ENCODE measurements around the gene GSS. TPM values are rescaled to one million over a fixed set of nuclear protein-coding genes. Genes with fewer than 3 reads are reported as not detected.

Gene GSS
- polyA plus RNA-seq, 3 donors: 30.4 to 52.9 (median 34.0) TPM

DNA sequence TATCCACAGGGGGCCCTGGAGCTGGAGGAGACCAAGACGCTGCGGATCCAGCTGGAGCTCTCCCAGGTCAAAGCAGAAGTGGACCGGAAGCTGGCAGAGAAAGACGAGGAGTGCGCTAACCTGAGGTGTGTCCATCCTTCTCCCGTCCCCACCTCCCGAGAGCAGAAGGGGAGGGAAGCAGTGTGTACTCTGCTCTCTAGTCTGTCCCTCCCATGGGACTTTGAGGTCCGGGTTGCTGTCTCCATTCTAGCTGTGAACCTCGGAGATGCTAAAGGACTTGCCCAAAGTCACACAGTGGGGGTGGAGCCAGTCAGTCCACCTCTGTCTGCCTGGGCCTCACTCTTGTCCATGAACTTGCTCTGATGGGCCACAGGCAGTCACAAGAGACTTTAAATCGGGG lies 44.2 kb upstream of the GSS start:
- H3K9me3 ChIP-seq (replicated peaks in 1 of 2; ENCODE audit: control insufficient read depth in 1 of 2, insufficient read depth in 1 of 2, low read length in 2 of 2): no peaks in the 10 kb centered on the region
- H3K27ac ChIP-seq (ENCODE audit: low read depth in 1 of 2, low read length in 2 of 2): no peak overlapping the region
- H3K9ac ChIP-seq (ENCODE audit: insufficient read depth, low read length, poor library complexity, severe bottlenecking): no peak overlapping the region
- TF ChIP-seq, protein P1, sequence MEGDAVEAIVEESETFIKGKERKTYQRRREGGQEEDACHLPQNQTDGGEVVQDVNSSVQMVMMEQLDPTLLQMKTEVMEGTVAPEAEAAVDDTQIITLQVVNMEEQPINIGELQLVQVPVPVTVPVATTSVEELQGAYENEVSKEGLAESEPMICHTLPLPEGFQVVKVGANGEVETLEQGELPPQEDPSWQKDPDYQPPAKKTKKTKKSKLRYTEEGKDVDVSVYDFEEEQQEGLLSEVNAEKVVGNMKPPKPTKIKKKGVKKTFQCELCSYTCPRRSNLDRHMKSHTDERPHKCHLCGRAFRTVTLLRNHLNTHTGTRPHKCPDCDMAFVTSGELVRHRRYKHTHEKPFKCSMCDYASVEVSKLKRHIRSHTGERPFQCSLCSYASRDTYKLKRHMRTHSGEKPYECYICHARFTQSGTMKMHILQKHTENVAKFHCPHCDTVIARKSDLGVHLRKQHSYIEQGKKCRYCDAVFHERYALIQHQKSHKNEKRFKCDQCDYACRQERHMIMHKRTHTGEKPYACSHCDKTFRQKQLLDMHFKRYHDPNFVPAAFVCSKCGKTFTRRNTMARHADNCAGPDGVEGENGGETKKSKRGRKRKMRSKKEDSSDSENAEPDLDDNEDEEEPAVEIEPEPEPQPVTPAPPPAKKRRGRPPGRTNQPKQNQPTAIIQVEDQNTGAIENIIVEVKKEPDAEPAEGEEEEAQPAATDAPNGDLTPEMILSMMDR (IDR thresholded peaks at IDR 0.05): no peak
- H3K4me3 ChIP-seq (replicated peaks in 1 of 3; ENCODE audit: low read depth in 2 of 3, low read length in 3 of 3): no peak overlapping the region
- H3K27me3 ChIP-seq (ENCODE audit: control insufficient read depth in 2 of 2, insufficient read depth in 2 of 2, low read length in 2 of 2): no peaks in the 10 kb centered on the region
- H3K79me2 ChIP-seq (ENCODE audit: insufficient read depth, low read length): no peaks in the 10 kb centered on the region
- H3K36me3 ChIP-seq (replicated peaks in 1 of 2; ENCODE audit: control insufficient read depth in 1 of 2, insufficient read depth in 2 of 2, low read length in 2 of 2): peaks cover 90 to 98% of the 10 kb centered on the region in 2 donors
- peaks cover 0 to 5% (median 0%) of the 10 kb centered on the region in 3 donors for H3K27me3 Mint-ChIP-seq (ENCODE audit: low read depth in 3 of 3)
- 91% methylated on average over 9 of the region's 10 CpGs for WGBS (ENCODE audit: insufficient coverage)
- H3K36me3 Mint-ChIP-seq: peaks cover 87 to 97% of the 10 kb centered on the region in 2 donors
- H3K9me3 Mint-ChIP-seq: peaks cover 0 to 2% (median 0%) of the 10 kb centered on the region in 7 donors
- no peaks in the 10 kb centered on the region for H3K4me1 Mint-ChIP-seq
- intact Hi-C loops (cut with micrococcal nuclease): no loop called here
- H3K4me2 ChIP-seq (replicated peaks; ENCODE audit: extremely low read depth, low read length, poor library complexity, severe bottlenecking): no peak overlapping the region
- H4K20me1 ChIP-seq (ENCODE audit: insufficient read depth, low read length): peaks cover 30% of the 10 kb centered on the region
- H2AFZ ChIP-seq (ENCODE audit: insufficient read depth, low read depth, low read length, poor library complexity, severe bottlenecking): no peak overlapping the region
- H3K4me1 ChIP-seq (ENCODE audit: control insufficient read depth in 1 of 2, insufficient read depth in 2 of 2, low read length in 2 of 2): no peaks in the 10 kb centered on the region
- DNase-seq: no peak
- no peak overlapping the region for H3K4me3 Mint-ChIP-seq
- H3K27ac Mint-ChIP-seq: peak overlapping the region in 1 of 7 donors; percentile 23

DNA sequence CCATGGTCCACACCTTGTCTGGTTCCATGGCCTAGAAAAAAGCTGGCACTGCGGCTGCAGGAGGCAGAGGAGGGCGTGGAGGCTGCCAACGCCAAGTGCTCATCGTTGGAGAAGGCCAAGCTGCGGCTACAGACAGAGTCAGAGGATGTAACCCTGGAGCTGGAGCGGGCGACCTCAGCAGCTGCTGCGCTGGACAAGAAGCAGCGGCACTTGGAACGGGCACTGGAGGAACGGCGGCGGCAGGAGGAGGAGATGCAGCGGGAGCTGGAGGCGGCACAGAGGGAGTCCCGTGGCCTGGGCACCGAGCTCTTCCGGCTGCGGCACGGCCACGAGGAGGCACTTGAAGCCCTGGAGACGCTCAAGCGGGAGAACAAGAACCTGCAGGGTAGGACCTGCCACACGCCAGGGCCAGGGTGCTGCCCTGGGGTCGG lies 43.4 kb upstream of the GSS start:
- H3K27ac Mint-ChIP-seq: peak overlapping the region in 1 of 7 donors; percentile 79
- Histone ChIP-seq H2AFZ (ENCODE audit: insufficient read depth, low read depth, low read length, poor library complexity, severe bottlenecking) (no peak overlapping the region), H3K79me2 (ENCODE audit: insufficient read depth, low read length) (no peaks in the 10 kb centered on the region), H3K27ac (ENCODE audit: low read depth in 1 of 2, low read length in 2 of 2) (no peak overlapping the region), H3K27me3 (ENCODE audit: control insufficient read depth in 2 of 2, insufficient read depth in 2 of 2, low read length in 2 of 2) (no peaks in the 10 kb centered on the region), H3K4me1 (ENCODE audit: control insufficient read depth in 1 of 2, insufficient read depth in 2 of 2, low read length in 2 of 2) (no peaks in the 10 kb centered on the region), H3K4me2 (replicated peaks; ENCODE audit: extremely low read depth, low read length, poor library complexity, severe bottlenecking) (no peak overlapping the region), H3K36me3 (replicated peaks in 1 of 2; ENCODE audit: control insufficient read depth in 1 of 2, insufficient read depth in 2 of 2, low read length in 2 of 2) (peaks cover 86 to 98% of the 10 kb centered on the region in 2 donors), H3K9ac (ENCODE audit: insufficient read depth, low read length, poor library complexity, severe bottlenecking) (no peak overlapping the region), H4K20me1 (ENCODE audit: insufficient read depth, low read length) (peaks cover 24% of the 10 kb centered on the region), H3K4me3 (replicated peaks in 1 of 3; ENCODE audit: low read depth in 2 of 3, low read length in 3 of 3) (no peak overlapping the region), H3K9me3 (replicated peaks in 1 of 2; ENCODE audit: control insufficient read depth in 1 of 2, insufficient read depth in 1 of 2, low read length in 2 of 2) (no peaks in the 10 kb centered on the region)
- H3K27me3 Mint-ChIP-seq (ENCODE audit: low read depth in 3 of 3): peaks cover 0 to 5% (median 0%) of the 10 kb centered on the region in 3 donors
- DNase-seq: no peak
- no peak overlapping the region for H3K4me3 Mint-ChIP-seq
- intact Hi-C loops (cut with micrococcal nuclease): no loop called here
- TF ChIP-seq, protein P1 (IDR thresholded peaks at IDR 0.05): no peak
- 97% methylated on average over 25 of the region's 25 CpGs for WGBS (ENCODE audit: insufficient coverage)
- H3K4me1 Mint-ChIP-seq: no peaks in the 10 kb centered on the region
- H3K36me3 Mint-ChIP-seq: peaks cover 86 to 96% of the 10 kb centered on the region in 2 donors
- H3K9me3 Mint-ChIP-seq: peaks cover 0 to 2% (median 0%) of the 10 kb centered on the region in 7 donors

Data from CD14-positive monocyte (primary cell).